SKM-1 treated with dmso at 0.1 percent for 144 hours (cell line): Measurements from ENCODE around the gene SLC50A1.
"Not testable (repeated sequence)": the region's sequence is repeated elsewhere in the genome, so short reads cannot be mapped to it uniquely, and the experiment has no call there.

Experiments
- DNase-seq: peaks from one replicate; lab custom pipeline; 2025; ENCODE audit not compliant: unreplicated experiment; lab: John Stamatoyannopoulos, UW

Gene SLC50A1

GRCh38 chr1:155134322-155134721 lies 1.3 kb upstream of the SLC50A1 start:
- DNase-seq, result no peak

DNA sequence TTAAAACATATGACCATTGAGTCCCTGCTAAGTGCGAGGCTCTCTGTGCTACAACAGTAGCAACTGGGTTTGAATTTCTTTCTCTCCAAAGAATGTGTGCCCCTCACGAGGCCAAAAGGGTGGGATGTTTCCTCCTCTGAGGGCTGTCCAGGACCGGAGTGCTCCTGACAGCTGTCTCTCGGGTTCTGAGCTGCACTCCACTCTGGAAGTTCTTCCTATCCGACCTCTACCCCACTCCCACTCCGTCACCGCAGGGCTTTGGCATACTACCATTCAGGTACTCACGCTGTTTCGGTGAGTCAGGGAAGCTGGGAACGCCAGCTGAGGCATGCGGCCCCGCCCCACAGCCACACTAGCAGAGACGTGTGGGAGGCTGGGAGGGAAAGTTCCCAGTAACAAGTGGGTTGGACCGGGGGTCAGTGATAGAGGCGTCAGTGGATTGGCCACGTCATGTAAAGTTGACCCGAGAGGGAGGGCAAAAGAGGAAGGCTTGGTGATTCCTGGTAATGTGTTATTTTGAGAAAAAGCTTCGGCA lies 705 bp upstream of the SLC50A1 start:
- peak; percentile 52 for DNase-seq

DNA sequence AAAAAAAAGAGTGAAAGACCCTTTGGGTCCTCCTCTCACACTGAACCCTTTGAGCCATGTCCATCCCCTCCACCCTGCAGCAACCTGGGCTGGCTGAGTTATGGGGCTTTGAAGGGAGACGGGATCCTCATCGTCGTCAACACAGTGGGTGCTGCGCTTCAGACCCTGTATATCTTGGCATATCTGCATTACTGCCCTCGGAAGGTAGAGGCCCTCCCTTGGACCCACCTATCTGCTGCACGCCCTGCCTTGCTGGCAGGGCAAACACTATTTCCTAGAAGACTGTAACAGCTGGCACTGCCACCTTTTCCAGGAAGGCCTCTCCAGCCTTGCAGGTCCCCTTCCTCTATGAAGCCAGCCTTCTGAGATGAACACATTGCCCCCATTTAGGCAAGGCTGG lies 1.1 kb downstream of the SLC50A1 start:
- DNase-seq, result no peak

GRCh38 chr1:155137154-155137949 lies 1.7 kb downstream of the SLC50A1 start:
- no peak for DNase-seq

DNA sequence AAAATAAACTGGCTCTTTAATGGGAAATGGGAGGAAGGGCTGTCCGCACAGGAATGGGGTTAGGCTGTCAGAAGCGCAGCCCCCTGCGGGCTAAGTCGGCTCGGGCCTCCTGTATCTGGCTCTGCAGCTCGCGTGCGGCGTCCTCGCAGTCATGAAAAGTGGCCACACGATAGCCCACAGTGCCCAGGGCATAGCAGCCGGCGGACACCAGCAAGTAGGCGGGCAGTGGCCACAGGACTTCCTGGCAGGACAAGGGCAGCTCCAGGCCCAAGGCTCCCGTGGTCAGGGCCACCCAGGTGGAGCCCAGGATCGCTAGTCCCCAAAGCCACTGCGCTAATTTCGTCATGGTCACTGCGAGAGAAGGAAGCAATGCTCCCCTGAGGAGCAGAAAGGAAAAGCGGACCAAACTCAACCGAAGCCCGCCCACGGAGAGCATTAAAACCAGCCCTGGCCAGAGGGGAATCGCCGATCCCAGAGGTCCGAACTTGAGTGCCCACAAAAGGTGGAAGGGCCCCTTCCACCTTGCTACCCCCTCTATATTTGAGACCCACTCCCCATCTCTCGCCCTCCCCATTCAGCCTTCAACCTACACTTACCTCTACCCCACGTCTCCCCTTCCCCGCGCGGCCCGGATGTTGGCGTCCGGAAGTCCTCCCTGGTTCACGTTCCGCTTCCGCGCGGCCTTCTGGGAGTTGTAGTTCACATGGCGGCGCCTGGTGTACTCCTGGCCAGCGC lies 4.4 kb downstream of the SLC50A1 start, which contains the start of gene DPM3:
Gene DPM3 (minus strand): TSS at position 637 of the 735 bp plus-strand sequence. CDS start 291 bp downstream, at position 346.
- DNase-seq, result peak; percentile 90

DNA sequence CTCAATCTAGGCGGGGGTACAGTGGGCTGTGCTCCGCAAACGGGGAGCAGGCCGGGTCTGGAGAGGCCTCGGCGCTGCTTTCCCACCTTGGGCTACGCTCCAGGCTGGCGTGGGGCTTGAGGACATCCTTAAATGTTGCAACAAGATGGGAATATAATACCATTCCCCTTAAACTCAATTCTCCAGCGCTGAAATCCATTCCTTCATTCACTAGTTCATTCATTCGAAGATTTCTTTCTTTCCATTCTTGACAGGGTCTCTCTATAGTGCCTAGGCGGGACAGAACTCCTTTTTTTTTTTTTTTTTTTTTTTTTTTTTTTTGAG lies 4.9 kb downstream of the SLC50A1 start:
- no peak for DNase-seq

GRCh38 chr1:155141749-155142148 lies 6.1 kb downstream of the SLC50A1 start:
- no peak for DNase-seq

DNA sequence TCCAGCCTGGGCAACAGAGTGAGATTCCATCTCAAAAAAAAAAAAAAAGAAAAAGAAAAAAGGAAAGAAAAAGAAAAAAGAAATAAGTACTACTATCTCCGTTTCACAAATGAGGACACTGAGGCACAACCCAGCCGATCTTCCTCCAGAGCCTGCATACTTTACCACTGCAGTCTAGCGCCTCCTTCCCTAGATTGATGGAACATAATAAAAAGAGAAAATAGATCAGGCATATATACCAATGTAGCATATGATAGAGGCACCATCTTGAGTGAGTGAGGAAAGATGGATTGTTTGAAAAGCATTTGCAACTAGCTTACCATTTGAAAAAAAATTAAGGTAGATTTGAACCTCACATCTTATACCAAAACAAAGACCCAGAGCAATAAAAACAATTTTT lies 9.8 kb downstream of the SLC50A1 start:
- no peak for DNase-seq

GRCh38 chr1:155155996-155156643 lies 20.5 kb downstream of the SLC50A1 start:
- not testable (repeated sequence) for DNase-seq

- no peak for DNase-seq
These were observed 23.3 kb downstream of the SLC50A1 start for GRCh38 chr1:155158991-155159390.

- no peak for DNase-seq
These were observed 24.5 kb downstream of the SLC50A1 start for GRCh38 chr1:155160128-155160527.

GRCh38 chr1:155162631-155163030 lies 27.0 kb downstream of the SLC50A1 start:
- DNase-seq, result not testable (repeated sequence)

- DNase-seq, result not testable (repeated sequence)
These were observed 28.1 kb downstream of the SLC50A1 start for GRCh38 chr1:155163785-155164184.

DNA sequence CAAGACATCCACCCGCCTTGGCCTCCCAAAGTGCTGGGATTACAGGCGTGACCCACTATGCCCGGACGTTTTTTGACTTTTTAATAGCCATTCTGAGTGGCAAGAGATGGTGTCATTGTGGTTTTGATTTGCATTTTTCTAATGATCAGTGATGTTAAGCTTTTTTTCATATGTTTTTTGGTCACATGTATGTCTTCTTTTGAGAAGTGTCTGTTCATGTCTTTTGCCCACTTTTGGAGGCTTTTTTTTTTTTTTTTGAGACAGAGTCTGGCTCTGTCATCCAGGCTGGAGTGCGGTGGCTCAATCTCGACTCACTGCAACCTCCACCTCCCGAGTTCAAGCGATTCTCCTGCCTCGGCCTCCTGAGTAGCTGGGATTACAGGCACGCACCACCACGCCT lies 29.0 kb downstream of the SLC50A1 start:
- not testable (repeated sequence) for DNase-seq

DNA sequence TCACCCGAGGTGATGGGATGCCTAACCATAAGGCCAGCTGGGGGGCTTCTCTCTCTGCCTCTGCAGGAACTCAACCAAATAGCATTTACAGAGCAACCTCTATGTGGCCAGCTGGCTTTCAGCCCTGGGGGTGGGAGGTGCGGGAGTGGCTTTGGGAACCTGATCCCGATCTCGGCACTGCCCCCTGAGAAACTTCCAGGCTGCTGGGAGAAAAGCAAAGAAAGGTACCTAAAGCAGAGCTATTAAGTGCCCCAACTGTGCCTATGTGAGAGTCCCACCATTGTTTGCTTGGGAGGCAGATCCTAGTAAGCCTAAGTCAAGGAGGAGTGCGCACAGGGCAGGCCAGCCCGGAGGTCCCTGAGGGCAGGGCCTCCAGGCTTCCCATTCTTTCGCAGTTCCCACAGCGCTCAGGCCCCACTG lies 30.4 kb downstream of the SLC50A1 start:
- no peak for DNase-seq

GRCh38 chr1:155166471-155167165 lies 31.0 kb downstream of the SLC50A1 start:
- no peak for DNase-seq

DNA sequence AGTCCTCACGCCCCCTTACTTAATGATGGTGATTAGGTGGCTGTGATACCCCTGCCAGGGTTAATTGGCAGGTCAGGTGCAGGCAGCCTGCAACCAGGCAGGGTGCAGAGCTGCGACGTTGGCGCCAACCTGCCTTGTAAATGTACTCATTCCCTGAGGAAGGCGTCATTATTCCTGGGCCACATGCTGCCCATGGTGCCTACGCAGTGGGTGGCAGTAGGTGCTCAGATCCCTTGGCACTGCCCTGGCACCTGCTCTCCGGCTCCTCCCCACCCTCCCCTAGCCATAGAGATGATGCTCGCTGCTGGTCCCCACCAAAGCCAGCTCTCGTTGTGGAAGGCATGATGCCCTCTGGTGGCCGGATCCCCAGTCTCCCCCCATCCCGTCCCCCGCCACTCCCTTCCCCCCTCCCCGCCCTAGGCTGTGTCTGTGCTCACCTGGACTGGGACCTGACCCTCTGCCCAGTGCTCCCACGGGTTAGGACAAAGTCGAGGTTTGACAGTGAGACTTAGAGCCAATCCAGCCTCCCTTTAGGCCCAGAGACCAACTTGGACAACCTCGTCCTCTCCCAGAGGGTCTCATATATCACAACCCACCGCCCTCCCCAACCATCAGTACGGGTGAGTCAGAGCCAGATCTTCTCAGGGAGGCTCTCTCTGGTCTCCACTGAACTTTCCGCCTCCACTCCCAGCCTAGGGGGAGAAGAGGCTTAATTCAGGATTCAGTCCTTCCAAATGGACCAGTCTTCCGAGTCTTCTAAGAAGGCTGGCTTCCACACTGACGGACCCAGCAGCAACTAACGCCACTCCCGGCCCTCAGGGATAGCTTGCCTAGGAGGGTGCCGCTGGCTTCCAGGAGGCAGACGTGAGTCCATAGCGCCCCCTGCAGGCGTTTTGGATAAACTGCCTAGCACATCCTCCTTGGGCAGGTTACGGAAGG lies 31.8 kb downstream of the SLC50A1 start:
- peak; percentile 88 for DNase-seq

GRCh38 chr1:155168105-155168445 lies 32.4 kb downstream of the SLC50A1 start:
- DNase-seq, result not testable (repeated sequence)

- no peak for DNase-seq
These were observed 33.0 kb downstream of the SLC50A1 start for GRCh38 chr1:155168456-155169210.
